ENCODE measurements around the gene LMBR1.
"Not testable (repeated sequence)": the region's sequence is repeated elsewhere in the genome, so short reads cannot be mapped to it uniquely, and the experiment has no call there.

The LMBR1 gene

DNA sequence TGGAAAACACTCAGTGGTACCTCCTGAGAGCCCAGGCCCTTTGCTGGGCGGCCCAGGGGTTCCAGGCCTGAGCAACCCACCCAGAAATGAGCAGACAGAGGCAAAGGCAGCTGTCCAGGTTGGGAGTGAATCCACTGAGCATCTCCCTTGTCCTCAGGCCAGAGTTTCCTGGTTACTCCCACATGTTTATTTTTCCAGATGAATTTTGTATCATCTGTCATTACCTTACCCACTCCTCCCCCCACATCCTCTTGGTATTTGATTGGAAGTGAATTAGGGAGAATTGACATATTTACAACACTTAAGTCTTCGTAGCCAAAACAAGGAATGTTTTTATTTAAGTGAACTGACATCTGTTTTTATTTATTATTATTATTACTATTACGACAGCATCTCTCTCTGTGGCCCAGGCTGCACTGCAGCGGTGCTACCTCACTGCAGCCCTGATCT lies 13.2 kb upstream of the LMBR1 start:
- no peak for DNase-seq (ENCODE audit: low read depth)

- peak; percentile 38 for DNase-seq (ENCODE audit: low read depth)
Measured at GRCh38 chr7:156903232-156903909, 10.4 kb upstream of the LMBR1 start.

- not testable (repeated sequence) for DNase-seq (ENCODE audit: low read depth)
Measured at GRCh38 chr7:156900093-156900492, 7.1 kb upstream of the LMBR1 start.

DNA sequence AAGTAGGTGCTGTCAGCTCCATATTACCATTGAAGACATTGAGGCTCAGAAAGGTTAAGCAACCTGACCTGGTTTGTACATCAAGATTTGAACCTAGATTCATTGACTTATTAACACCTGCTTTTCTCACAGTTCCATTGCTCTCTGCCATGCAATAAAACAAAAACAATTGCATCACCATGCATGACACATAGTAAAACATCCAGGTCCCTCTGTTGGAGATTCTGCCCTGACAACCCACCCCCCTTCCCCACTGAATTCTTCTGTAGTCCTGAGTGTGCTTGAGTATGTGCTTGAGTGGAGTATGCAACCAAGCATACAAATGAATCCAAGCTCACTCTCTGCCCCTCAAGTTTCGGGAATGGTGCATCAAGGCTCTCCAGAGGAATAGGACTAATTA lies 6.0 kb upstream of the LMBR1 start:
- DNase-seq (ENCODE audit: low read depth) = no peak

DNA sequence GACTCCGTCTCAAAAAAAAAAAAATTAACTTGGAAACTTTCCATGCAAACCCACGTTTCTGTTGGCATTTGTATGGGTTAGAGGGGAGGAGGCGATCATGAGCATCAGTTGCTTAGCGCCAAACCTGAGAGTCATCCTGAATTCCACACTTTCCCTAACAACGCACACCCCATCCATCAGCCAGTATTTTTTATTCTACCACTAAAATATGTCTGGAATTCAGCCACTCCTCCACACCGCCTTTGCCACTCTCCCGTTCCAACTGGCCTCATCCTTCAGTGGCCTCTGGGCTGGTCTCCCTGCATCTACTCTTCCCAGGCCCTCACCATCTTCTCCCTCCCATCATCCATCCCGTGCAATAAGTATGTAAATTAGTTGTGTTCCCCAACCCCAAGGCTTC lies 4.7 kb upstream of the LMBR1 start:
- no peak for DNase-seq (ENCODE audit: low read depth)

DNA sequence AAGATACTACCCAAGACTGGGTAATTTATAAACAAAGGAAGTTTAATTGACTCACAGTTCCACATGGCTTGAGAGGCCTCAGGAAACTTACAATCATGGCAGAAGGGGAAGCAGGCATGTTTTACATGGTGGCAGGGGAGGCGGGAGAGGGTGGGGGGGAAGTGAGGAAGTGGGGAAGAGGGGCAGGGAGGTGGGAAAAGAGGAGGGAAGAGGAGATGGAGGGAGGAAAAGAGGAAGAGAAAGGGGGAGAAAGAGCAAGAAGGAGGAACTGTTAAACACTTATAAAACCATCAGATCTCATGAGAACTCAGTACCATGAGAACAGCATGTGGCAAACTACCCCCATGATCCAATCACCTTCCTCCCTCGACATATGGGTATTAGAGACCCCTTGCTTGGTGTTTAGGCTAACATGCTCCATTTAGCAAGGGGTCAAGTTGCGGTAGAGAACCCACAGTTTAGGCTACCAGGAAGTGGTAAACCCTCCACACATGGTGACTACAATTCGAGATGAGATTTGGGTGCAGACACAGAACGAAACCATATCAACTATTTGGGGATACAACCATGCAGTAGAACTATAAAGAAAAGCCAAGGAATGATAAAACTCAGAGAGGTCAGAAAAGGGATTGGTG lies 3.5 kb upstream of the LMBR1 start:
- DNase-seq (ENCODE audit: low read depth) = no peak

- DNase-seq (ENCODE audit: low read depth) = no peak
Measured at GRCh38 chr7:156895024-156895780, 2.2 kb upstream of the LMBR1 start.

GRCh38 chr7:156892081-156892800 lies 742 bp downstream of the LMBR1 start:
- no peak for DNase-seq (ENCODE audit: low read depth)

- no peak for DNase-seq (ENCODE audit: low read depth)
Measured at GRCh38 chr7:156889746-156890145, 3.2 kb downstream of the LMBR1 start.

DNA sequence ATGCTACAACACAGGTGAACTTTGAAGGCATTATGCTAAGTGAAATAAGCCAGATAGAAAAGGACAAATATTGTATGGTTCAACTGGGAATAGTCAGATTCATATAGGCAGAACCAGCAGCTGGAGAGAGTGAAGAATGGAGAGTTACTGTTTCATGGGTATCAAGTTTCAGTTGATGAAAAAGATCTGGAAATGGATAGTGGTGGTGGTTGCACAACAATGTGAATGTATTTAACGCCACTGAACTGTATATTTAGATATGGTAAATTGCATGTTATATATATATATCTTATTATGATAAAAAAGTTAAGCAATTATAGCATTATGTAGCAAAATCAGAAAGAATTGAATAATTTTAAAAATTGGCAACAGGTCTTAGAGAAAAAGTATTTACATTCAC lies 3.9 kb downstream of the LMBR1 start:
- DNase-seq (ENCODE audit: low read depth) = no peak

DNA sequence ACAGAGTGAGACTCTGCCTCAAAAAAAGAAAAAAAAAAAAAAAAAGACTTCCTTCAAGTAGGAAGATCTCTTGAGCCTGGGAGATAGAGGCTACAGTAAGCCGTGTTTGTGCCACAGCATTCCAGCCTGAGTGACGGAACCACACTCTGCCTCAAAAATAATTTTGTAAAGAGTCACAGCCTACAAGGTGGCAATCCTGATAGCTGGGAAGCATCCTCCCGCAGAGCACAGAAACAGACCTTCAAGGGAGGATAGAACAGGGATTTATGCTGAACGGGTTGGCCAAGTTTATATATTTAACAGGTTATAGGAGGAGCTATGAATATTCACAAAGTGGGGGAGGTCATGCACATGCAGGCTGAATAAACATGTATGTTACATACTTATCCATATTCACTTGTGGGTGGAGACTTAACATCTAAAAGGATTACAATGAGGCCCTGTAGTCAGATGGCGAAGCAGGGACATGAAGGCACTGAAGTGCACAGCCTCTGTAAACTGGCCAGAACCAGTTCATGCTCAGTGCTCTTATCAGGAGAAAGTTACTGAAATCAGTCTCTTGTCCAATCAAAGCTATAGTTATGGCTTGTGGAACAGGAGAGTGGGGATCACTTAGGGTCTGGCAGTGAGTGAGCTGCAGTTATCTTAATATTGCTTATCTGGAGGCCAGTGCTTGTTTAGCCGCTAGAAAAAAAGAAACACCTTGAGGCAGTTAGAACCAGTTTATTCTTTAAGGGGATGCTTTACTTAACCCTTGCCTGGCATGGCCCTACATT lies 6.8 kb downstream of the LMBR1 start:
- DNase-seq (ENCODE audit: low read depth) = no peak

GRCh38 chr7:156881679-156882078 lies 11.3 kb downstream of the LMBR1 start:
- no peak for DNase-seq (ENCODE audit: low read depth)

DNA sequence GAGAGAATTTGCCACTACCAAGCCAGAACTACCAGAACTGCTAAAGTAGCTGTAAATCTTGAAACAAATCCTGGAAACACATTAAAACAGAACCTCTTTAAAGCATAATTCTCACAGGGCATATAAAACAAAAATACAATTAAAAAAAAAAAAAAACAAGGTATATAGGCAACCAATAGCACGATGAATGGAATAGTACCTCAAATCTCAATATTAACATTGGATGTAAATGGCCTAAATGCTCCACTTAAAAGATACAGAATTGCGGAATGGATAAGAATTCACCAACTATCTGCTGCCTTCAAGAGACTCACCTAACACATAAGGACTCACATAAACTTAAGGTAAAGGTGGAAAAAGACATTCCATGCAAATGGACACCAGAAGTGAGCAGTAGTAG lies 17.2 kb downstream of the LMBR1 start:
- DNase-seq (ENCODE audit: low read depth) = no peak

DNA sequence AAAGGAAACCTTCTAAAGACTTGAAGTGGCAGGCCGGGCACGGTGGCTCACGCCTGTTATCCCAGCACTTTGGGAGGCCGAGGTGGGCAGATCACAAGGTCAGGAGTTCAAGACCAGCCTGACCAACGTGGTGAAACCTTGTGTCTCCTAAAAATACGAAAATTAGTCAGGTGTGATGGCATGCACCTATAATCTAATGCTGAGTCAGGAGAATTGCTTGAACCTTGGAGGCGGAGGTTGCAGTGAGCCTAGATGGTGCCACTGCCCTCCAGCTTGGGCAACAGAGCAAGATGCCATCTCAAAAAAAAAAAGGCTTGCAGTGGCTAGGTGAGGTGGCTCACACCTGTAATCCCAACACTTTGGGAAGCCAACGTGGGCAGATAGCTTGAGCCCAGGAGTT lies 24.6 kb downstream of the LMBR1 start:
- not testable (repeated sequence) for DNase-seq (ENCODE audit: low read depth)

DNA sequence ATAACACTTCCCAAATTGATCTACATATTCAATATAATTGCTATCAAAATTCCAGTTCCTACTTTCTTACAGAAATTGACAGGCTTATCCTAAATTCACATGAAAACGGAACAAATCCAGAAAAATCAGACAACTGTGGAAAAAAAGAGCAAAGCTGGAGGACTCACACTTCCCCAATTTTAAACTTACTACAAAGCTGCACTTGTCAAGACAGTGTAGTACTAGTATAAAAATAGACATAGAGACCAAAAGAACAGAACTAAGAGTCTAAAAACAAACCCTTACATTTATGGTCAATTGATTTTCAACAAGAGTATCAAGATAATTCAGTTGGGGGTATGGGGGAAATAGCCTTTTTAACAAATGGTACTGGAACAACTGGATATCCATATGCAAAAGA lies 27.5 kb downstream of the LMBR1 start:
- DNase-seq (ENCODE audit: low read depth) = no peak

GRCh38 chr7:156862022-156862421 lies 31.0 kb downstream of the LMBR1 start:
- not testable (repeated sequence) for DNase-seq (ENCODE audit: low read depth)

GRCh38 chr7:156861212-156861611 lies 31.8 kb downstream of the LMBR1 start:
- DNase-seq (ENCODE audit: low read depth) = no peak

GRCh38 chr7:156860099-156860498 lies 32.9 kb downstream of the LMBR1 start:
- DNase-seq (ENCODE audit: low read depth) = not testable (repeated sequence)

GRCh38 chr7:156858523-156858922 lies 34.5 kb downstream of the LMBR1 start:
- DNase-seq (ENCODE audit: low read depth) = no peak

DNA sequence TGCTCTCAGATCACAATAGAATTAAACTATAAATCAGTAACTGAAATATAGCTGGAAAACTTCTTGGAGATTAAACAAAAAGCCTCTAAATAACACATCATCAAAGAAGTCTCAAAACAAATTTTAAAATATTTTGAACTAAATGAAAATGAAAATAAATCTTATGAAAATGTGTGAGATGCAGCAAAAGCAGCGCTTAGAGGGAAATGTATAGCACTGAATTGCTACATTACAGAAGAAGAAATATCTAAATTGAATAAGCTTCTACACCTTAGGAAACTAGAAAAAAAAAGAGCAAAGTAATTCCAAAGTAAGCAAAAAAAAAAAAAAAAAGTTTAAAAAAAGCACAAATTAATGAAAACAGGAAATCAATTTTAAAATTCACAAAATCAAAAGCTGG lies 35.2 kb downstream of the LMBR1 start:
- DNase-seq (ENCODE audit: low read depth) = no peak

- DNase-seq (ENCODE audit: low read depth) = no peak
Measured at GRCh38 chr7:156854654-156855053, 38.3 kb downstream of the LMBR1 start.

- no peak for DNase-seq (ENCODE audit: low read depth)
Measured at GRCh38 chr7:156848979-156849378, 44.0 kb downstream of the LMBR1 start.
